NCI-H2227 (cell line): ENCODE results near the gene CACFD1.

Experiments
- DNase-seq: peaks from one replicate; lab custom pipeline; 2025; ENCODE audit not compliant: unreplicated experiment; lab: John Stamatoyannopoulos, UW

CACFD1 gene

DNA sequence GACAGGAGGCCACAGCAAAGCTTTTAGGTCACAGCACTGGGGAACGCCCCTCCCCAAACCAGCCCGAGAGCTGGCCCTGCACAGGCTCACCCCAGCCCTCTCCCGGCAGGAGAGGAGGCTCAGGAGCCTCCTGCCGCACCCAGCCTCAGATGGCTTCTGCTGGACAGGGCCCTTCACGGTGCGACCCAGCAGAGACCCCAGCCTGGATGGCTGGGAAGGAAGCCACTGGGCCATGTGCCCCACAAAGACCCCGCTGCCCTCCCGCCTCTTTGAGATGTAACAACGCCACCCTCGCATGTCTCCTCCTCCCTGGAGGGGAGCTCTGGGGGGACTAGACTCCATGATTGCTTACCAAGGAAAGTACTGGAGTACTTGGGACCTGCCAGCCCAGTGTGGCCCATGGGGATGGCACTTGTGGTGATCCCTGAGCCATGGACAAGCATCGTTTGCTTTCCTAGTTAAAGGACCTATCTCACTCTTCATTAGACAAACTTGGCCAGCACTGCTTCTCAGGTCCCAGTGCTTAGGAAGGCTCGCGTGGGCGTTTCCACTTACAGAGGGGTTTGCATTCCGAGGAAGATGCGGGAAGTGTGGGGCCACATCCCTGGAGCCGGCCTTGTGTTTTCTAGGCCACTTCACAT, 56.0 kb downstream of the CACFD1 start:
- no peak for DNase-seq

DNA sequence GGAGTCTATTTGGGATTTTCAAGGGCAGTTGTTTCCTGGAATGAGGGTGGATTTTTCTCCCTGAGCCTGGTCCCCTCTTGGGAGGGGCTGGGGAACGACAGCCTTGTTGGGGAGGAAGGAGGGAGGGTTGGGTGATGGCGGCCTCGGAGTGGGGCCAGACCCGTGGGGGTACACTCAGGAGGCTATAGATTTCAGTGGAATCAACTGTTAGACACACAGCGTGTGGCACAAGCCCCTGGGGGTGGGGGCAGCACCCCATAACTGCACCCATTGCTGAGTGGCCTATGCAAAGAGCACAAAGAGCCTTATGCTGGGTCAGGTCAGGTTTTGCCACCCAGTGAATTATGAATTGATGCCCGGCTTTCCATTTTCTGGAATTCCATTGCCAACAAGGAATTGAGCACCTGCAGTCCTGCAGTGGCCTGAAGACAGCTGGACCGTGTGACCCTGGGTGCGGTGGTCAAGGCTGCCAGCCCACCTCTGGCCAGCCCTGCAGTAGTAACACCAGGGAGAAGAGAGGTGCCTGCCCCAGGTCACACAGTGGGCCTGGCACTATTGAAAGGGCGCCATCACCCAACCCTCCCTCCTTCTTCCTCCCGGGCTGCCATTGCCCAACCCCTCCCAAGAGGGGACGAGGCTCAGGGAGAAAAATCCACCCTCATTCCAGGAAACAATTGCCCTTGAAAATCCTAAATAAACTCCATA, 56.6 kb downstream of the CACFD1 start:
- DNase-seq: no peak

DNA sequence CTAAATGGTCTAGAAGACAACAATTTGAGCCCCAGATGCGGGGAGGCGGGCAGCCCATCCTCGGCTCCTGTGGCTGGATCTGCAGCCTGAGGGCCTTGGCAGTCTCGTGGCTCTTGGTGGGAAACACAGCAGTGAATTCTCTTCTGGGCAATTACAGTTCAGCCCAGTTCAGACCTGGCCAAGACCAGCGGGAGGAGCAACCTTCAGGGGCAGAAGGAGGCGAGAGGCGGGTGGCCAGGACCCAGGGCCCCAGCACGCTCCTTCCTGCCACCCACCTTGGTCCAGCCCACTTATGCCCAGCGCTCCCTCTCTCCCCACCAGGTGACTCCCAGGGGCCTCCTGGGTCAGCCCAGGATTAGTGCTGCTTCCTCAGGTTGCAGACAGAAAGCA, 57.2 kb downstream of the CACFD1 start:
- DNase-seq: no peak

DNA sequence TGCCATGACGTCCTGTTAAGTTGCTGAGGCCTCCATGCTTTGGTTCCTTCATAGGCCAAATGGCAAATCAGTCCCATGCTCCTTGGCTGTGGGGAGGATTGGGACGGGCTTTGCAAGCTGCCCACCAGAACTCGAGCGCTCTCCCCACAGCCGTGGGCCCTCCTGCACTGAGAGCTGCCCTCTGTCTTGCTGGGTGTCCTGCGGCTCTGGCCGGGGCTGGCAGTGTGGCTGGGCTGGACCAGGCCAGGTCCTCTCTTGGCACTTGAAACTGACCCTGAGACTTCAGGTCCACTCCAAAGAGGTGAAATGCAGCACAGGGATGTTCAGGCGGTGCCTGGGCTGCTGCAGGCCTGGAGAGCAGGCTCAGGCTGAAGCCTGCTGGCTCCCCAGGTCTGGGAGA, 57.9 kb downstream of the CACFD1 start:
- no peak for DNase-seq

DNA sequence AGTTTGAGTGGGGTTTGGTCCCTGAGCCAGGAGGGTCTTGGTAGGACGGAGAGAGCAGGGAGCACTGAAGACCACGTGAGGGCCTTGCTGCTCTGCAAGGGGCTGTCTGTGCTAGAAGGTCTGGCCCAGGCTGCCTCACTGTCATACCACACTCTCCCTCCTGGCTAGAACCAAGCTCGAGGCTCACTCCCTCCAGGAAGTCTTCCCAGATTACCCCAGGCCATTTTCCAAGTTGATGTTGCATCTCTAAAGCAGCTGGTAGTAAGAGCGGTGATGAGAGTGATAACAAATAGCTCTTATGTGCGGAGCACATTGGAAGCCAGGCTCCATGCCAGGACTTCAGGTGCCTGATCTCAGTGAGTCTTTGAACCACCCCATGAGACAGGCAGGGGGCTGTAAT, 58.4 kb downstream of the CACFD1 start:
- no peak for DNase-seq

DNA sequence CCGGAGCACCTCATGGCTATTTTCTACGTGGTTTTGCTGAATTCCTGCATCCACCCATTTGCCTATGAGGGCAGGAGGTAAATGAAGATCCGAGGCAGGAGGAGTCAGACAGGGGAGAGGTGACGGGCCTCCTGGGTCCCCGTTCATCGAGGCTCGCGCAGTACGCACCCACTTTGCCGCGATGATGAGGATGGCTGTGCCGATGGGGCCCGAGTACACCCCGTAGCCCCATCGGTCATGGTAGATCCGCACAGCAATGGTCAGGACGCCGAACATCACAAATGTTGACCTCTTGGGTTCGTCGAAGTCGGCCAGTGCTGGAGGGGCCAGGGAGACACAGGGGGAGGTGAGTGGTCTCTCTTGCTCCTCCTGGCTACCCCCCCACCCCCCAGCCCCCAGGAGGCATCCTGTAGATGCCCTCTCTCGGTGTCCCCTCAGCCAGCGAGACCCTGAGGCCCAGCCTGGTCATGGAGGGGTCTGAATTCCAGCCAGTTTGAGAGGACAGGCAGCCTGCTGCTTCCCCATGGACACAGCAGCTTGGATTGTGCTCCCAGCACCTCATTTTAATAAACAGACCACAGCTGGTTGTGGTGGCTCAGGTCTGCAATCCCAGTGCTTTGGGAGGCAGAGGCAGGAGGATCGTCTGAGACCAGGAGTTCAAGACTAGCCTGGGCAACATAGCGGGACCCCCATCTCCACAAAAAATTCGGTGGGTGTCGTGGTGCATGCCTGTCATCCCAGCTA, 59.1 kb downstream of the CACFD1 start:
- DNase-seq: no peak

DNA sequence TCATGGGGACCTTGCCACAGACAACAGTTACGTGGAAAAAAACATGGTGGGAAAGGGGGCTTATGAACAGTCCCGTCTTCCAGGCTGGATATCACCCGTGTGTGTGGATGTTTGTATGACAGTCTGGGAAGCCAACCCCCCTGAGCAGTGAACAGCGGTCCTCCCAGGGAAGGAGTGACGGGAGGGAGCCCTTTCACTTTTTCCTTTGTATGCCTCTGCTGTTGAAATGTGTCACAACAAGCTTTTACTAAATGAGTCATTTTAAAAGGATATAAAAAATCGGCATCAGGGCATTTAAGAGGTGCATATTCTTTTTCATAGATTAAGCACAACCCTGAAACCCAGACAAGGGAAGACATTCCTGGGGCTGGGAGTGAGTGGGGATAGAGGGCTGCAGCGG, 59.9 kb downstream of the CACFD1 start:
- DNase-seq: no peak

DNA sequence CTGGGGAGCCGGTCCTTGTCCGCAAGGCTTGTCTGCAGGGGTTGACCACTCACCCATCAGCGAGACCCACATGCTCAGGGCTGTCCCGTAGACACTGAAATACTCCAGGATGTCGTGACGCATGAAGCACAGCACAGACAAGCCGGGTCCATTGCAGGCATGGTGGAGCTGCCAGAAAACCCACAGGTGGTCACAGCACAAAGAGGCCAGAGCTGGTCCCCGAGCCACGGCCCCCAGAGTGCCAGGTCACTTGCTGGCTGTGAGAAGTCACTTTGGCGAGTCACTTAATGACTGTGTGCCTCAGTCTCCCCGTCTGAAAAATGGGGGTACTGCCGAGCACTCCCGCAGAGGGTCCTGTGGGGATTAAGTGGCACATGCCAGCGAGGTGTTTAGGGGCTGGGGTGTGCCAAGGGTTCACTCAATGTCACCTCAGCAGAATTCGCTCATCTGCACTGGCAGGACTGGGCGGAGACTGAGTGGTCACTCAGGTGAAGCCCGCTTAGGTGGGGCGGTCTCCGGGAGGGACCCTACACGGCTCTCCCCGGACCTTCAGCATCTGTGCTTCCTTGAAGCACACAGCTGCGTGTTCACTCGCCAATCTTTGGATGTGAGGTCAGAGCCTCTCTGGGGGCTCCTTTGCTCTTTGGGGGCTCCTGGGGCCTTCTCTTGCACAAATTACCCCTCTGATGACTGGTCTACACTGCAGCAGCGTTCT, 60.5 kb downstream of the CACFD1 start:
- DNase-seq: no peak
